ENCODE data around the gene MBD3L4.
"Not testable (repeated sequence)": the region's sequence is repeated elsewhere in the genome, so short reads cannot be mapped to it uniquely, and the experiment has no call there.

Gene MBD3L4

GRCh38 chr19:7049021-7049420 lies 9.0 kb upstream of the MBD3L4 start, which contains the start of gene MBD3L2:
TSS of gene MBD3L2 (plus strand) at chr19:7049321. CDS start at chr19:7049374, 53 bp downstream.
- not testable (repeated sequence) for DNase-seq (ENCODE audit: low read depth, low spot score)

GRCh38 chr19:7041563-7041962 lies 1.6 kb upstream of the MBD3L4 start:
- DNase-seq (ENCODE audit: low read depth, low spot score): not testable (repeated sequence)

DNA sequence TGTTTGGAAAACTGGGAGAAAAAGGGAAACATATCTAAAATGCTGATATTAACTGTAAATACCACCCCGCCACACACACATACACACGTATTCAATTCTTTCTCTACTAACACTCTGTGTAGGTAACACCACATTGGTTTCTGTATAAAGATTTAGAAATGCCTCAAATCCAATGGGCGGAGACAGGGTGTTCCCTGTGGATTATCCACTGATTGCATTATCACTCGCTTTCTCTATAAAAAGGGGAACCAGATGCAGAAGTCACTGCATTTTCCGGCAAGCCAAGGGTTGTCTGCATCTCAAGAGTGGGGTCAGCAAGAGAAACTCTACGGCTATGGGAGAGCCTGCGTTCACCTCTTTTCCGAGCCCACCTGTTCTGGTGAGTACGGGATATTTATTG lies 9.7 kb downstream of the MBD3L4 start, which contains the start of gene MBD3L5:
MBD3L5 (plus strand) TSS at position 301 of the 400 bp plus-strand sequence; CDS start at position 335, 34 bp downstream.
- not testable (repeated sequence) for DNase-seq (ENCODE audit: low read depth, low spot score)

DNA sequence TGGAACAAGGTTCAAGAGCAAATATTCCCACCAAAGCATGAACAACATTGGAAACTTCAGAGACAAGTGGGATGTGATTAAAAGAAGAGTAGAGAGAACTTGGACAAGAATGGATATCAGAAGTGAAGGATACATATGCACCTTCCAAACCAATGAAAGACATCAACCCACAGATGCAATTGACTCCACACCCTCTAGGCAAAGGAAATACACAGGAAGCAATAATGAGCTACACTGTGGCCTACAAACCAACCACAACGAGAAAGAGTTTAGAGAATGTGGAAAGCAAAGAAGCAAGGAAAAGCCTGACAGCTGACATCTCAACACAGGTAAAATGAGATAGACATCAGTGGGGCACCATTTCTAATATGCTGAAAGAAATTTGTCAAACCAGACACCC lies 11.2 kb downstream of the MBD3L4 start:
- not testable (repeated sequence) for DNase-seq (ENCODE audit: low read depth, low spot score)

- DNase-seq (ENCODE audit: low read depth, low spot score): not testable (repeated sequence)
These were observed 18.6 kb downstream of the MBD3L4 start, which contains the start of gene MBD3L2B for GRCh38 chr19:7021331-7021730. TSS of gene MBD3L2B (minus strand) at chr19:7021431. CDS start at chr19:7021397, 34 bp downstream.

GRCh38 chr19:7018828-7019227 lies 21.2 kb downstream of the MBD3L4 start:
- DNase-seq (ENCODE audit: low read depth, low spot score): no peak

- no peak for DNase-seq (ENCODE audit: low read depth, low spot score)
These were observed 26.3 kb downstream of the MBD3L4 start for GRCh38 chr19:7013678-7014077.

GRCh38 chr19:7010722-7011593 lies 29.0 kb downstream of the MBD3L4 start:
- DNase-seq (ENCODE audit: low read depth, low spot score): no peak

- no peak for DNase-seq (ENCODE audit: low read depth, low spot score)
These were observed 32.1 kb downstream of the MBD3L4 start for GRCh38 chr19:7007859-7008258.

GRCh38 chr19:7006135-7006704 lies 33.8 kb downstream of the MBD3L4 start:
- DNase-seq (ENCODE audit: low read depth, low spot score): no peak

- DNase-seq (ENCODE audit: low read depth, low spot score): no peak
These were observed 35.6 kb downstream of the MBD3L4 start for GRCh38 chr19:7004313-7004931.

GRCh38 chr19:7000816-7001215 lies 39.2 kb downstream of the MBD3L4 start:
- DNase-seq (ENCODE audit: low read depth, low spot score): no peak

DNA sequence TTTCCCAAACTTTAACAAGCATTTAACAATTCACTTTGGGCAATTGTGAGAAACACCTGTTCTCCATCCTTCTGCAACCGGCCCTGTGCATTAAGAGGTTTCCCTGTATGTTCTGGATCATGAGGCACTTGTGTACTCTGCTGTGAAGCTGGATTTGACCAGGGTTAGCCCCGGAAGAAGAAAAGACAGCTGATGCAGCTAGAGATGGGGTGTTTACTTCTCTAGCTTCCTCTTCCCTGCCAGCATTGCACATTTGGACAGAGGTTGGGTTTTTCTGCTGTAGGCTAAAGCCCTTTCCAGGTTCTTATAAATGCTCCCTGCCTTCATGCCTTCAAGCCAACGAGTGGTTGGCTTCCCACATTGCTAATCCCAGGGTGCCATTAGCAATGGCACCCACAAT lies 39.6 kb downstream of the MBD3L4 start:
- DNase-seq (ENCODE audit: low read depth, low spot score): no peak

- no peak for DNase-seq (ENCODE audit: low read depth, low spot score)
These were observed 40.0 kb downstream of the MBD3L4 start for GRCh38 chr19:6999933-7000332.

DNA sequence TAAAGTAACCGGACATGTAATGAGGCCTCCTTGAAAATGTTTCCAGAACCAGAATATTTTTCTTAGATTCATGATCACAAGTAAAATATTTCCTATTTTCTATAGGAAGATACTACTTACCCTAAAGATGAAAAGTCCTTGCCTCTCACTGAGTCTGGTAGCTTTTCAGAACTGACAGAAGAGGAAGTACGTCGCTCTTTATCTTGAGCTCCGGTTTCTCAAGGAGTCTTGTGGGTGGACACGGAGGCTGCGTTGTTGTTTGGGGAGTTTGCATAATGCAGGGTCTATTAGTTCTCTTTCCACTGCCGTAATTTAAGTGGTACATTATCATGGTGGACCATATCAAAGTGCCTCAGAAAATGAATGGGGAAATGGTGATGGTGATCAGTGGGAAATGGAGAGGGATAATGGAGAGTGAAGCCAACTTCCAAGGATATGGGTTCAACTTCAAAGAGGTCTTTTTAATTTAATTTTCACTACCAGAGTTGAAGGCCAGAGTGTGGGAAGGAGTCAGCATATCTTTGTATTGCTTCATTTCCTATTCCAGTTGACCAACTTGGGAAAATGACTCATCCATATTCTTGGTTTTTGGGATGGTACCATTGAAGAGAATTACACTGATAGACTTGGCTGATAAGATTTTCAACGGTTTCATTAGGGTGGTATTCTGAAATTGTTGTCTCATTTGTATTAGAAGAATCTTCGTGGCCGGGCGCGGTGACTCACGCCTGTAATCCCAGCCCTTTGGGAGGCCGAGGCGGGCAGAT lies 42.1 kb downstream of the MBD3L4 start:
- DNase-seq (ENCODE audit: low read depth, low spot score): no peak

DNA sequence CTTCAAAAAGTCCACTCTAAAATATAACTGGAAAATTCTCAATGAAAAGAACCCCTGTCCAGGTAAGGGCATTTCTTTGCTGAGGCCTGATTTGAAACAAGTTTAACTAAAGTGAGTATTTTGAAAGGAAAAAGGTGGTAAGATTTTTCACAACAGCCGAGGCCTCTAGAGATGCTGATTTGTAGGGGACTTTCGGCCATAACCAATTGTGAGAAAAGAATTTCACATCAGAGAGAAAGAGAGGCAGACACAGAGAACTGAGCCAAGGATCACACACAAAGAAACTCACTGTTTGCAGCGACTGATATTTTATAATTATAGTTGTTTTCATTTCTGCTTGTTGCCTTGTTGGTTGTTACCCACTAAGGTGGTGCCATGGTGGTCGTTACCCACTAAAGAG lies 43.2 kb downstream of the MBD3L4 start:
- DNase-seq (ENCODE audit: low read depth, low spot score): no peak

GRCh38 chr19:6995054-6995453 lies 44.9 kb downstream of the MBD3L4 start:
- DNase-seq (ENCODE audit: low read depth, low spot score): no peak

DNA sequence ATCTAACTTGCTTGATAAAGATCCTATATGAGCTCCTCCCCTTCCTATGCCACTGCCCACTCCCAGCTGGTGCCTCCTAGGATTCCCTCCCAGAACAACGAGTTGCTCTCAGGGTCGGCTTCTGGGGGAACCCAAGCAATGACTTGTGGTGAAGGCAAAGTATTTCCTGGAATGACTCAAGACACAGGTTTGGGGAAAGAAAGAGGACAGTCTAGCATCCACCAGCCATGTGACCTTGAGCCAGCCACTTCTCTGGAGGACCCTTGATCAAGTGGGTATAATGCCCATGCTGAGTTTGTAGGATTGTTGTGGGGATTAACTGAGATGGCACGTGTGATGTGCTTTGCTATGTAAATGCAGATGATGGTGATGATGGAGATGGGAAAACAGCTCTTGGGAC lies 51.7 kb downstream of the MBD3L4 start:
- no peak for DNase-seq (ENCODE audit: low read depth, low spot score)

DNA sequence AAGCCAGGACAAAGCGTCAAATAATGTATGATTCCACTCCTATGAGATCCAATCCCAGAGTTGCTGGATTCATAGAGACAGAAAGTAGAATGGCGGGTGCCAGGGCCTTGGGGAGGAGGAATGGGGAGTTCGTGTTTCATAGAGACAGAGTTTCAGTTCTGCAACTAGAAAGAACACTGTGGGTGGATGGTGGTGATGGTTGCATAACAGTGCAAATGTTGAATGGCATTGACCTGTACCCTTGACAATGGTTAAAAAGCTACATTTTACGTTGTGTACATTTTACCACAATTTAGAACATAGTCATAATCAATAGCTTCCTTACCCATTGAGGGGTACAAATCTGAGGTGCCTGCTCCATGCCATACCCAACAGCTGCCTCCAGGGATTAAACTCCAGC lies 52.1 kb downstream of the MBD3L4 start:
- DNase-seq (ENCODE audit: low read depth, low spot score): no peak

Data from ELF-1 (cell line).